ENCODE measurements around the gene CAMK2D. TPM values are rescaled to one million over a fixed set of nuclear protein-coding genes. Genes with fewer than 3 reads are reported as not detected.

CAMK2D gene
- total RNA-seq, 1 experiment from 2014 or later, result 9.0 TPM

DNA sequence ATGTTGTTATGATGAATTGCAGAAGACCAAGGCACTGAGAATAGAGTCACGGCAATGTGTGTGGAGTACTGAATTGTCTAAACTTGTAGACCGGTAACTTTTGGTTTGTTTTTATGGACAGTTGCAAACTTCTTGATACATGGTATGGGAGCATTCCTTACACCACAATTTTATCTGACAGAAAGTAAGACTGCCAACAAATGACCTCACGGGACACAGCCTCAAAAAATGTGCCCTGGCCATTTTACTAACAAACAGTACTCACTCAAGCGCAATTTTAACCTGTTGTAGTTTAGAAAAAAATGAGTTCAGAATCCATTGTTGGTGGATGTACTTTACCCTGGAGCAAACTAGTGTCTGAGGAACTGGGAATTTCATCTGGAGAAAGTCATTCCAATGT is 321.2 kb downstream of the CAMK2D start:
- H3K36me3 Mint-ChIP-seq (ENCODE audit: insufficient read depth in 1 of 3, low read depth in 3 of 3), result no peaks in the 10 kb centered on the region
- no peak overlapping the region for H3K9ac ChIP-seq (ENCODE audit: extremely low read depth, insufficient read length, low read length)
- peaks cover 10 to 16% of the 10 kb centered on the region in 2 experiments for H3K4me1 Mint-ChIP-seq
- DNase-seq, result no peak
- no peaks in the 10 kb centered on the region for H3K79me1 ChIP-seq (ENCODE audit: insufficient read depth, low read depth, low read length, poor library complexity, severe bottlenecking)
- H2BK20ac ChIP-seq (ENCODE audit: low read depth, low read length, poor library complexity, severe bottlenecking), result no peak overlapping the region
- no peak overlapping the region for H2BK15ac ChIP-seq (ENCODE audit: low read depth, low read length)
- H3K79me2 ChIP-seq (ENCODE audit: insufficient read depth, low read length), result no peaks in the 10 kb centered on the region
- H3K56ac ChIP-seq (ENCODE audit: insufficient read length, low read depth, low read length), result no peak overlapping the region
- no peak overlapping the region for H3T11ph ChIP-seq (ENCODE audit: low read length)
- H2BK120ac ChIP-seq (ENCODE audit: low read depth, low read length, poor library complexity, severe bottlenecking), result no peak overlapping the region
- H3K9me3 ChIP-seq (ENCODE audit: control insufficient read depth, low read depth, low read length), result no peaks in the 10 kb centered on the region
- H3K23me2 ChIP-seq (ENCODE audit: insufficient read length, low read depth, low read length, poor library complexity, severe bottlenecking), result no peaks in the 10 kb centered on the region
- no peak overlapping the region for H3K27ac Mint-ChIP-seq
- H4K20me1 ChIP-seq (ENCODE audit: control insufficient read depth, insufficient read depth, insufficient read length), result no peaks in the 10 kb centered on the region
- no peak overlapping the region for H4K91ac ChIP-seq (ENCODE audit: insufficient read length, low read depth, low read length)
- H3K27me3 Mint-ChIP-seq (ENCODE audit: low read depth), result no peaks in the 10 kb centered on the region
- no peak overlapping the region for H3K4me2 ChIP-seq (ENCODE audit: insufficient read depth, insufficient read length, low read length)
- TF ChIP-seq, protein P1, sequence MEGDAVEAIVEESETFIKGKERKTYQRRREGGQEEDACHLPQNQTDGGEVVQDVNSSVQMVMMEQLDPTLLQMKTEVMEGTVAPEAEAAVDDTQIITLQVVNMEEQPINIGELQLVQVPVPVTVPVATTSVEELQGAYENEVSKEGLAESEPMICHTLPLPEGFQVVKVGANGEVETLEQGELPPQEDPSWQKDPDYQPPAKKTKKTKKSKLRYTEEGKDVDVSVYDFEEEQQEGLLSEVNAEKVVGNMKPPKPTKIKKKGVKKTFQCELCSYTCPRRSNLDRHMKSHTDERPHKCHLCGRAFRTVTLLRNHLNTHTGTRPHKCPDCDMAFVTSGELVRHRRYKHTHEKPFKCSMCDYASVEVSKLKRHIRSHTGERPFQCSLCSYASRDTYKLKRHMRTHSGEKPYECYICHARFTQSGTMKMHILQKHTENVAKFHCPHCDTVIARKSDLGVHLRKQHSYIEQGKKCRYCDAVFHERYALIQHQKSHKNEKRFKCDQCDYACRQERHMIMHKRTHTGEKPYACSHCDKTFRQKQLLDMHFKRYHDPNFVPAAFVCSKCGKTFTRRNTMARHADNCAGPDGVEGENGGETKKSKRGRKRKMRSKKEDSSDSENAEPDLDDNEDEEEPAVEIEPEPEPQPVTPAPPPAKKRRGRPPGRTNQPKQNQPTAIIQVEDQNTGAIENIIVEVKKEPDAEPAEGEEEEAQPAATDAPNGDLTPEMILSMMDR (conservative IDR thresholded peaks at IDR 0.05), result no peak
- no peak overlapping the region for H3K23ac ChIP-seq (ENCODE audit: insufficient read length, low read depth, low read length)
- no peaks in the 10 kb centered on the region for H3K27me3 ChIP-seq (ENCODE audit: insufficient read depth, low read length)
- no peak overlapping the region for H2BK12ac ChIP-seq (ENCODE audit: insufficient read length, low read depth, low read length)
- no peak overlapping the region for H2AFZ ChIP-seq (ENCODE audit: low read length)
- H4K5ac ChIP-seq (ENCODE audit: insufficient read length, low read depth, low read length), result no peak overlapping the region
- H3K4ac ChIP-seq (ENCODE audit: low read depth, low read length), result no peak overlapping the region
- H3K9me3 Mint-ChIP-seq, result no peaks in the 10 kb centered on the region
- WGBS (ENCODE audit: extremely low coverage, insufficient read length, low lambda C conversion rate), result no CpG with 5 or more reads among the region's 4 CpGs
- no peak overlapping the region for H4K8ac ChIP-seq (replicated peaks; ENCODE audit: insufficient read length, low read depth, low read length)
- H2BK5ac ChIP-seq (ENCODE audit: insufficient read length, low read length), result no peak overlapping the region
- H3K4me1 ChIP-seq (ENCODE audit: insufficient read depth, low read length), result no peaks in the 10 kb centered on the region
- H3K14ac ChIP-seq (ENCODE audit: insufficient read depth, low read length), result no peak overlapping the region
- H3K4me3 Mint-ChIP-seq, result no peak overlapping the region
- no peak overlapping the region for H3K18ac ChIP-seq (ENCODE audit: insufficient read length, low read depth, low read length)
- no peak overlapping the region for H3K27ac ChIP-seq (ENCODE audit: insufficient read length, low read depth, low read length)
- no peak overlapping the region for H2AK5ac ChIP-seq (ENCODE audit: insufficient read length, low read length)
